GM12872 (cell line): ENCODE data around the gene SLC39A3.

Experiments
- CTCF ChIP-seq: IDR thresholded peaks from 3 replicates; pipeline ENCODE4 v1.5.1; 2011; ENCODE audit warnings: low read depth, mild to moderate bottlenecking, low read length, moderate library complexity; ENCODE audit not compliant: insufficient read depth

Gene SLC39A3

GRCh38 chr19:2766594-2767372 lies 27.0 kb upstream of the SLC39A3 start:
- no peak for TF ChIP-seq CTCF

- TF ChIP-seq CTCF = no peak
Measured at GRCh38 chr19:2765376-2765775, 25.6 kb upstream of the SLC39A3 start.

GRCh38 chr19:2764945-2765344 lies 25.1 kb upstream of the SLC39A3 start:
- no peak for TF ChIP-seq CTCF

GRCh38 chr19:2763687-2764086 lies 23.9 kb upstream of the SLC39A3 start:
- no peak for TF ChIP-seq CTCF

- no peak for TF ChIP-seq CTCF
Measured at GRCh38 chr19:2762783-2763496, 23.1 kb upstream of the SLC39A3 start.

- no peak for TF ChIP-seq CTCF
Measured at GRCh38 chr19:2761876-2762782, 22.3 kb upstream of the SLC39A3 start.

GRCh38 chr19:2761309-2761677 lies 21.5 kb upstream of the SLC39A3 start:
- no peak for TF ChIP-seq CTCF
